Loucy (cell line): ENCODE results near the gene SPDEF.

Experiments
- CTCF ChIP-seq: fragments of 200-600 bp; sonication (generic); conservative IDR thresholded peaks from 2 replicates; pipeline ENCODE4 v1.5.1; 2014; ENCODE audit warnings: mild to moderate bottlenecking, antibody characterized with exemption, low read length
- EZH2phosphoT487 ChIP-seq: fragments of 200-600 bp; IDR thresholded peaks from 2 replicates; pipeline ENCODE4 v1.6.1; 2018; ENCODE audit warnings: antibody characterized with exemption, mild to moderate bottlenecking, moderate library complexity, borderline replicate concordance

- TF ChIP-seq CTCF: no peak
- no peak for TF ChIP-seq EZH2phosphoT487
These were observed 3.0 kb downstream of the SPDEF start for GRCh38 chr6:34553146-34553545.
